HepG2 (cell line): ENCODE measurements around the gene ADSS2. TPM values are rescaled to one million over a fixed set of nuclear protein-coding genes. Genes with fewer than 3 reads are reported as not detected.

Experiments
- ATAC-seq: fragments of 200-7000 bp; cut with Tn5 transposase; 3 replicates; pipeline ENCODE4 v1.9.1; 2020; ENCODE audit warnings: mild to moderate bottlenecking, moderate library complexity
- BruUV-seq: library from RNA; stranded (reverse); fragments of 400-500 nt; replicated peaks from 2 replicates; lab custom pipeline; 2021; lab: Mats Ljungman, UMichigan
- CTCF ChIA-PET: fragments of 300-600 bp; formaldehyde crosslinking; extraction: SDS; loops from one replicate; lab custom pipeline; 2021; ENCODE audit warnings: low total read pairs, inconsistent platforms, low intra/inter-chr PET ratio; lab: Yijun Ruan, JAX
- POLR2A ChIA-PET: fragments of 350-600 bp; sonication (Branson Sonifier 250); formaldehyde crosslinking; loops from one replicate; lab custom pipeline; 2020; ENCODE audit warnings: antibody characterized with exemption, inconsistent platforms; lab: Yijun Ruan, JAX
- DNase-seq: peaks from one replicate; pipeline ENCODE4 v3.0.0-alpha.2; 2015; ENCODE audit warnings: low spot score
- FAIRE-seq: peaks from 3 replicates; lab custom pipeline; 2011; peaks lifted over from hg19 to GRCh38; lab: Jason Lieb, UNC
- H2AFZ ChIP-seq: one replicate; pipeline ENCODE4 v1.6.1; 2011; ENCODE audit warnings: low read length, inconsistent platforms
- H3K27ac ChIP-seq: fragments of 300-600 bp; 3 replicates; pipeline ENCODE4 v1.8.0; 2011; ENCODE audit warnings: mixed run types, mild to moderate bottlenecking, mixed read lengths, low read length, inconsistent platforms; ENCODE audit not compliant: insufficient read depth; ENCODE audit errors: extremely low read length
- H3K27me3 ChIP-seq, 2 experiments: fragments of 200-600 bp in 1 of 2; 2 replicates in 1 of 2; 3 replicates in 1 of 2; pipeline versions ENCODE4 v1.6.0 to v1.8.0; 2011; ENCODE audit warnings: low read length in 2 of 2, mild to moderate bottlenecking in 2 of 2, moderate library complexity in 2 of 2, inconsistent platforms in 1 of 2; ENCODE audit not compliant: insufficient read depth in 2 of 2, control insufficient read depth in 1 of 2
- H3K36me3 ChIP-seq, 2 experiments: fragments of 200-600 bp in 1 of 2; replicated peaks in 1 of 2; 2 replicates in 1 of 2; 3 replicates in 1 of 2; pipeline versions ENCODE4 v1.5.1 to v1.8.0; 2011; ENCODE audit warnings: low read length in 2 of 2, inconsistent platforms in 1 of 2; ENCODE audit not compliant: insufficient read depth in 2 of 2, control insufficient read depth in 1 of 2
- H3K4me1 ChIP-seq: 2 replicates; pipeline ENCODE4 v1.5.1; 2012; ENCODE audit warnings: low read length, inconsistent platforms; ENCODE audit not compliant: insufficient read depth
- H3K4me2 ChIP-seq: 2 replicates; pipeline ENCODE4 v1.6.0; 2011; ENCODE audit warnings: low read depth, low read length, inconsistent platforms
- H3K4me3 ChIP-seq, 3 experiments: fragments of 200-600 bp in 1 of 3; sonication (generic), shearing (Covaris generic) in 1 of 3; replicated peaks in 1 of 3; 2 replicates each; pipeline ENCODE4 v1.5.1; 2011 to 2016; ENCODE audit warnings: low read length in 3 of 3, inconsistent platforms in 2 of 3, low read depth in 2 of 3, mild to moderate bottlenecking in 2 of 3, control low read depth in 1 of 3, mixed read lengths in 1 of 3; ENCODE audit not compliant: insufficient read depth in 1 of 3
- H3K79me2 ChIP-seq: one replicate; pipeline ENCODE4 v1.6.1; 2011; ENCODE audit warnings: low read length, inconsistent platforms; ENCODE audit not compliant: insufficient read depth
- H3K9ac ChIP-seq: 2 replicates; pipeline ENCODE4 v1.6.0; 2011; ENCODE audit warnings: mild to moderate bottlenecking, low read depth, low read length, inconsistent platforms; ENCODE audit not compliant: insufficient read depth
- H3K9me3 ChIP-seq: 2 replicates; pipeline ENCODE4 v1.5.1; 2012; ENCODE audit warnings: mild to moderate bottlenecking, low read length
- H4K20me1 ChIP-seq: 2 replicates; pipeline ENCODE4 v1.6.0; 2011; ENCODE audit warnings: inconsistent platforms, mild to moderate bottlenecking, low read length, moderate library complexity; ENCODE audit not compliant: insufficient read depth
- ADNP ChIP-seq: sonication (generic); formaldehyde crosslinking; IDR thresholded peaks from 2 replicates; pipeline ENCODE4 v1.4.0; 2020; ENCODE audit warnings: missing genetic modification reagents
- HOXA9 ChIP-seq: sonication (generic); formaldehyde crosslinking; IDR thresholded peaks from 2 replicates; pipeline ENCODE4 v1.8.1; 2022; ENCODE audit warnings: missing genetic modification reagents, mild to moderate bottlenecking, moderate library complexity, borderline replicate concordance
- MAFF ChIP-seq: IDR thresholded peaks from 2 replicates; pipeline ENCODE4 v1.6.1; 2011; ENCODE audit warnings: low read depth, low read length, improper control_type of control experiment
- MAFK ChIP-seq, 2 experiments: IDR thresholded peaks in 1 of 2; conservative IDR thresholded peaks in 1 of 2; 2 replicates each; pipeline ENCODE4 v1.6.1; 2011; ENCODE audit warnings: improper control_type of control experiment in 2 of 2, low read length in 2 of 2
- PITX1 ChIP-seq: sonication (generic); formaldehyde crosslinking; IDR thresholded peaks from 2 replicates; pipeline ENCODE4 v1.5.1; 2020; ENCODE audit warnings: mild to moderate bottlenecking, missing genetic modification reagents
- SSRP1 ChIP-seq: IDR thresholded peaks from 2 replicates; pipeline ENCODE4 v1.6.1; 2016; ENCODE audit warnings: control low read depth
- ZSCAN9 ChIP-seq: IDR thresholded peaks from 2 replicates; pipeline ENCODE4 v1.6.1; 2016; ENCODE audit warnings: borderline replicate concordance
- WGBS: methylation state at CpG from one replicate; pipeline ENCODE4 v1.1.6; 2017; ENCODE audit warnings: low lambda C conversion rate; 5-methylcytosine and 5-hydroxymethylcytosine counted together
- in situ Hi-C: cut with HindIII; loops from 2 replicates; pipeline ENCODE4 v1.10.0; 2017; ENCODE audit warnings: low pct_unique_long_range_greater_than_20kb; ENCODE audit not compliant: extremely low pct_ligation_motif_present
- intact Hi-C: fragments of 100-400 bp; cut with micrococcal nuclease; formaldehyde crosslinking; loops from one replicate; pipeline ENCODE4 v1.10.0; 2022; ENCODE audit not compliant: unreplicated experiment
- polyA plus RNA-seq, 8 experiments: library from polyadenylated mRNA; depleted of rRNA in 3 of 8; stranded (reverse) in 7 of 8; unstranded in 1 of 8; fragments of >200 nt; fragmentation: Illumina TruSeq in 4 of 8; extraction: Trizol in 4 of 8; gene quantifications; 2 replicates each; pipeline versions ENCODE4 v1.2.1 to v1.2.3, GENCODE V29; 2011 to 2016; ENCODE audit warnings: low read depth in 4 of 8, missing spikeins in 1 of 8, mixed read lengths in 1 of 8; ENCODE audit not compliant: insufficient read depth in 1 of 8
- total RNA-seq, 5 experiments: library from RNA; depleted of rRNA; stranded (reverse); fragments of >200 nt; fragmentation: Illumina TruSeq; extraction: Trizol; gene quantifications; 2 replicates each; pipeline ENCODE4 v1.2.3, GENCODE V29; 2016; ENCODE audit warnings: low read depth in 1 of 5
- TF ChIP-seq, protein P1 (sequence below): sonication (generic); formaldehyde crosslinking; IDR thresholded peaks from 2 replicates; pipeline ENCODE4 v1.4.0; 2020; ENCODE audit warnings: mild to moderate bottlenecking, missing genetic modification reagents
- TF ChIP-seq, protein P2 (sequence below): fragments of 450-650 bp; IDR thresholded peaks from 2 replicates; pipeline ENCODE4 v1.6.1; 2016
- TF ChIP-seq, protein P3 (sequence below): IDR thresholded peaks from 2 replicates; pipeline ENCODE4 v1.6.1; 2016; ENCODE audit warnings: missing genetic modification reagents, missing compliant biosample characterization
- TF ChIP-seq, protein P4 (sequence below): sonication (generic); formaldehyde crosslinking; IDR thresholded peaks from 2 replicates; pipeline ENCODE4 v1.4.0; 2020; ENCODE audit warnings: mild to moderate bottlenecking, missing genetic modification reagents

Gene ADSS2
- total and polyA plus RNA-seq, 2 of the 13 experiments (the other 11 are each of a cell fraction or from before 2014, with no cell fraction given) = 15.1 to 43.4 TPM

DNA sequence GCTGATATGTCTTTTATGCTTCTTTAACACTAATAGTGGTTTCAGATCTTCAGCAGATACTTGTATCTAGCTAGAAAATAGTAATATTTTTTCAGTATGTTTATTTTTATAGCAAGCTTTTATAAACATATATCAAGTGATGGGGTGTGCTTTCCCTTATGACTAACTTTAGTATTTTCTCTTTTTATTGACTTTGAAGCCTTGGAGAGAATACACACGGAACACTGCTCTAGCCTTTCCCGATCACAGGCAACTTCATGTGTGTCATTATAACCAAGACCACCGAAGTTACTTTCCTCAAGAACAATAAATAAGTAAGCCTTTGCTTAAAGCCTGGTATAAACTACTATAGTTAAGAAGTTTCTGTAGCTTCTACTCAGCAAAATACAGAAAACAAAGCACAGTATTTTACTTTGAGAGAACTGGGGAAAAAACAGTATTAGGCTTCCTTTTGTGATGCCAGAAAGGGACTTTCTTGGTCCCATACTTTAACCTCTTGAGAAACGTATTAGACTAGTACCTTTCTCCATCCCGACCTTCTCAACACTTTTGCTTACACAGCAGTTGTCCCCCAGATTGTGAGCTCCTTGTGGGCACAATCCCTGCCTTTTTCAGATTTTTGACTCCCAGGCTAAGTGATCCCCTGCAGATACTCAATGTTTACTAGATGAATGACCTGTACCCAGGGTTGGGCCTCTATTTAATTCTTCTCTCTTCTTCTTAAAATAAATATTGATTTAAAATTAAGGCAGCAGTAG is 3.3 kb downstream of the ADSS2 start:
- WGBS = 94% methylated on average over 5 of the region's 5 CpGs
- Histone ChIP-seq H3K27me3 (no peaks in the 10 kb centered on the region; a peak in 2 of 5 replicates), H4K20me1 (no peaks in the 10 kb centered on the region), H3K9ac (no peak overlapping the region), H3K4me3 (no peak overlapping the region), H2AFZ (no peak overlapping the region), H3K27ac (no peak overlapping the region), H3K4me2 (peak overlapping the region; percentile 38; the same call in 1 of the 2 replicates), H3K79me2 (peaks cover 70% of the 10 kb centered on the region), H3K36me3 (peaks cover 0 to 1% of the 10 kb centered on the region in 2 experiments; a peak in 2 of 5 replicates), H3K9me3 (no peaks in the 10 kb centered on the region), H3K4me1 (peaks cover 61% of the 10 kb centered on the region)
- BruUV-seq = no TSS peak
- FAIRE-seq (no peak), DNase-seq (no peak), ATAC-seq (no peak)
- TF ChIP-seq, protein P1, sequence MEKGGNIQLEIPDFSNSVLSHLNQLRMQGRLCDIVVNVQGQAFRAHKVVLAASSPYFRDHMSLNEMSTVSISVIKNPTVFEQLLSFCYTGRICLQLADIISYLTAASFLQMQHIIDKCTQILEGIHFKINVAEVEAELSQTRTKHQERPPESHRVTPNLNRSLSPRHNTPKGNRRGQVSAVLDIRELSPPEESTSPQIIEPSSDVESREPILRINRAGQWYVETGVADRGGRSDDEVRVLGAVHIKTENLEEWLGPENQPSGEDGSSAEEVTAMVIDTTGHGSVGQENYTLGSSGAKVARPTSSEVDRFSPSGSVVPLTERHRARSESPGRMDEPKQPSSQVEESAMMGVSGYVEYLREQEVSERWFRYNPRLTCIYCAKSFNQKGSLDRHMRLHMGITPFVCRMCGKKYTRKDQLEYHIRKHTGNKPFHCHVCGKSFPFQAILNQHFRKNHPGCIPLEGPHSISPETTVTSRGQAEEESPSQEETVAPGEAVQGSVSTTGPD (CRISPR knock-in tag) = no peak
- TF ChIP-seq MAFK (conservative IDR thresholded peaks at IDR 0.05 in 1 of 2, IDR thresholded peaks at IDR 0.05 in 1 of 2; ENCODE audit: low read length in 2 of 2) = peak; percentile 23 to 53; a peak in 3 of 4 replicates
- 0 out of 2 replicates have a peak, but pooled peaks have one; percentile 9 for TF ChIP-seq MAFF
- in situ Hi-C loops (no loop called here), intact Hi-C loops (loop anchor here (5.0 kb wide), 1 partner anchor 1191 kb away; the partner anchor contains the start of genes CEP170 and SDCCAG8)
- ChIA-PET POLR2A (no interaction called here), CTCF (no interaction called here)

DNA sequence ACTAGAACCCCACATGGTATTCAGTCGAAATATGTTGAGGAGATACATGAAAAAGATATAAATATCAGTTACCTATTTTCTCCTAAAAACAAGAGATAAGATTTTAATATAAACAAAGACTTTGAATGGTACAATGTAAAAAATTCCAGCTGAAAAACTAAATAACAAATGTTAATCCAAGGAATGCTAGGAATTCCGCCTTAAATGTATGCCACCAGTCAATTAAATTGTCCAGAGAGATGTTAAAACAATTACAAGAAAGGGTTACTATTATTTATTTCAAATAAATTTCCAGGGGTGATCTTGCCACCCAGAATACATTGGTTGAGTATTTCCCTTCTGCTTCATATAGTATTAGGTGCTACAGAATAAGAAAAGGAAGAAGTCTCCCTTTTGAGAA is 4.2 kb downstream of the ADSS2 start:
- Histone ChIP-seq H4K20me1 (no peaks in the 10 kb centered on the region), H3K9ac (no peak overlapping the region), H2AFZ (no peak overlapping the region), H3K36me3 (peaks cover 0 to 1% of the 10 kb centered on the region in 2 experiments; a peak in 3 of 5 replicates), H3K79me2 (peaks cover 79% of the 10 kb centered on the region), H3K4me2 (no peak overlapping the region), H3K9me3 (no peaks in the 10 kb centered on the region), H3K27ac (no peak overlapping the region), H3K27me3 (no peaks in the 10 kb centered on the region; a peak in 2 of 5 replicates), H3K4me1 (peaks cover 63% of the 10 kb centered on the region), H3K4me3 (no peak overlapping the region)
- in situ Hi-C loops (no loop called here), intact Hi-C loops (loop anchor here (5.0 kb wide), 1 partner anchor 1190 kb away; the partner anchor contains the start of genes CEP170 and SDCCAG8)
- DNase-seq (no peak), FAIRE-seq (no peak), ATAC-seq (no peak)
- POLR2A ChIA-PET = no interaction called here
- CTCF ChIA-PET = no interaction called here
- BruUV-seq = no TSS peak
- 97% methylated on average over 2 of the region's 2 CpGs for WGBS
- TF ChIP-seq, protein P2, sequence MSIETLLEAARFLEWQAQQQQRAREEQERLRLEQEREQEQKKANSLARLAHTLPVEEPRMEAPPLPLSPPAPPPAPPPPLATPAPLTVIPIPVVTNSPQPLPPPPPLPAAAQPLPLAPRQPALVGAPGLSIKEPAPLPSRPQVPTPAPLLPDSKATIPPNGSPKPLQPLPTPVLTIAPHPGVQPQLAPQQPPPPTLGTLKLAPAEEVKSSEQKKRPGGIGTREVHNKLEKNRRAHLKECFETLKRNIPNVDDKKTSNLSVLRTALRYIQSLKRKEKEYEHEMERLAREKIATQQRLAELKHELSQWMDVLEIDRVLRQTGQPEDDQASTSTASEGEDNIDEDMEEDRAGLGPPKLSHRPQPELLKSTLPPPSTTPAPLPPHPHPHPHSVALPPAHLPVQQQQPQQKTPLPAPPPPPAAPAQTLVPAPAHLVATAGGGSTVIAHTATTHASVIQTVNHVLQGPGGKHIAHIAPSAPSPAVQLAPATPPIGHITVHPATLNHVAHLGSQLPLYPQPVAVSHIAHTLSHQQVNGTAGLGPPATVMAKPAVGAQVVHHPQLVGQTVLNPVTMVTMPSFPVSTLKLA = no peak
- TF ChIP-seq PITX1 (no peak), SSRP1 (CRISPR knock-in tag) (no peak), ADNP (CRISPR knock-in tag) (no peak), HOXA9 (CRISPR knock-in tag) (no peak), ZSCAN9 (CRISPR knock-in tag) (no peak)
- TF ChIP-seq, protein P3, sequence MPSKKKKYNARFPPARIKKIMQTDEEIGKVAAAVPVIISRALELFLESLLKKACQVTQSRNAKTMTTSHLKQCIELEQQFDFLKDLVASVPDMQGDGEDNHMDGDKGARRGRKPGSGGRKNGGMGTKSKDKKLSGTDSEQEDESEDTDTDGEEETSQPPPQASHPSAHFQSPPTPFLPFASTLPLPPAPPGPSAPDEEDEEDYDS (CRISPR knock-in tag) = no peak
- TF ChIP-seq, protein P4, sequence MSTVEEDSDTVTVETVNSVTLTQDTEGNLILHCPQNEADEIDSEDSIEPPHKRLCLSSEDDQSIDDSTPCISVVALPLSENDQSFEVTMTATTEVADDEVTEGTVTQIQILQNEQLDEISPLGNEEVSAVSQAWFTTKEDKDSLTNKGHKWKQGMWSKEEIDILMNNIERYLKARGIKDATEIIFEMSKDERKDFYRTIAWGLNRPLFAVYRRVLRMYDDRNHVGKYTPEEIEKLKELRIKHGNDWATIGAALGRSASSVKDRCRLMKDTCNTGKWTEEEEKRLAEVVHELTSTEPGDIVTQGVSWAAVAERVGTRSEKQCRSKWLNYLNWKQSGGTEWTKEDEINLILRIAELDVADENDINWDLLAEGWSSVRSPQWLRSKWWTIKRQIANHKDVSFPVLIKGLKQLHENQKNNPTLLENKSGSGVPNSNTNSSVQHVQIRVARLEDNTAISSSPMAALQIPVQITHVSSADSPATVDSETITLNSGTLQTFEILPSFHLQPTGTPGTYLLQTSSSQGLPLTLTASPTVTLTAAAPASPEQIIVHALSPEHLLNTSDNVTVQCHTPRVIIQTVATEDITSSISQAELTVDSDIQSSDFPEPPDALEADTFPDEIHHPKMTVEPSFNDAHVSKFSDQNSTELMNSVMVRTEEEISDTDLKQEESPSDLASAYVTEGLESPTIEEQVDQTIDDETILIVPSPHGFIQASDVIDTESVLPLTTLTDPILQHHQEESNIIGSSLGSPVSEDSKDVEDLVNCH (CRISPR knock-in tag) = no peak
